HG03521 (cell line): ENCODE data around the gene NCOA3.
"Not testable (repeated sequence)": the region's sequence is repeated elsewhere in the genome, so short reads cannot be mapped to it uniquely, and the experiment has no call there.

Source experiments
- ATAC-seq: cut with Tn5 transposase; IDR thresholded peaks from one replicate; pipeline ENCODE4 v1.9.1; 2021; ENCODE audit warnings: mild to moderate bottlenecking, moderate library complexity; ENCODE audit not compliant: unreplicated experiment

The NCOA3 gene

DNA sequence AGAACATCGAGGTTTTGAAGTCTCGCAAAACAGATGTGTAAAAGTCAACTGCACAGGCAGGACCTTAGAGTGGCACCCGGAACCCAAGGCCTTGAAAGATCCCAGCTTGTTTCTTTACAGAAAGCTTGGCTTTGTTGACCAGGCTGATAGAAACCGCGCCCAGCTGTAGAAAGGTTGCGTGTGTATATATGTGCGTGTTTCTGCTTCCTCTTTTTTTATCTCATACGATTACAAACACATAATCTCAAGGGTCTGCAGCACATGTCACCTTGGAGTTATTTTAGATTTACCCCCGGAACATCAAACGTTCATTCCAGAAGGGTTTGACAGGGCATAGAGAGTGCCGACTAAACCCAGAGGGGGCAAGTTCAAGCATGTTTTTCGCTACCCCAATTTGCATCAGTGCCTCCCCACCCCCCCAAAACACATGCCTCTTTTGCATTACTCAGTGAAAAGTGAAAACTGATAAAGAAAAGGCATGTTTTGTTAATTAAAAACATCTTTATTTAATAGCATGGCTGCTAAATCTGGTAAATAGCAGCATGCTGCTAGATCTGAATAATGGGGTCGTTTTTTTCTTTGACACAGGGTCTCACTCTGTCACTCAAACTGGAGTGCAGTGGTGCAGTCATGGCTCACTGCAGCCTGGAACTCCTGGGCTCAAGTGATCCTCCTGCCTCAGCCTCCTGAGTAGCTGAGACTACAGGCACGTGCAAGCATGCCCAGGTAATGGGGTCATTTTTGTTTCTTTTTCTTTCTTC, 33.2 kb upstream of the NCOA3 start:
- no peak for ATAC-seq

- ATAC-seq, result no peak
These were observed 26.2 kb upstream of the NCOA3 start for GRCh38 chr20:47475419-47476044.

DNA sequence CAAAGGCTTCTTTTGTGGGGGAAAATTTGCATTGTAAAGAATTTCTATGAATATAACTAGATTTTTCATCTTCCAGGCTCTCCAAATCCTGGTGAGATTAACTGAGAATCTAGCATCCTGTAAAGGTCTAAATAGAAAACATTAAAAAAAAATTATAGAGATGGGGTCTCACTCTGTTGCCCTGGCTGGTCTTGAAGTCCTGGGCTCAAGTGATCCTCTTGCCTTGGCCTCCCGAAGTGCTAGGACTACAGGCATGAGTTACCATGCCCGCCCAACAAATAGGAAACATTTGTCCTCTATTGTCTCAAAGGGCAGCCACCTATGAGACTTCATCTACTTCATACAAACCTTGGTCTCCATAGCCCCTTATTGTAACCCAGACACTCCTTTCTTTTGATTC, 25.2 kb upstream of the NCOA3 start:
- no peak for ATAC-seq

DNA sequence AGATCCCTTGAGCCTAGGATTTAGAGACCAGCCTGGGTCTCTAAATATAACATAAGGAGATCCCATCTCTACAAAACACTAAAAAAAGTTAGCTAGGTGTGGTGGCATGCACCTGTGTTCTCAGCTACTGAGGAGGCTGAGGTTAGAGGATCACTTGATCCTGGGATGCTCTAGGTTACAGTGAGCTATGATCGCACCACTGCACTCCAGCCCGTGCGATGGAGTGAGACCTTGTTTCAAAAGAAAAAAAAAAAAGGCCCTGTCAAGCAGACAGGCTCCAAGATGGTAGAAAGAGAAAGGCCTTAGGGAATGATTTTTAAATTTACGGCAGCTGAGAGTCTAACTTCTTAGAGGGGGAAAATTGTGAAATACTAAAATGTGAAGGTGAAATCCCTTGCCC, 22.6 kb upstream of the NCOA3 start:
- ATAC-seq, result no peak

- ATAC-seq, result no peak
These were observed 22.2 kb upstream of the NCOA3 start for GRCh38 chr20:47479506-47479905.

DNA sequence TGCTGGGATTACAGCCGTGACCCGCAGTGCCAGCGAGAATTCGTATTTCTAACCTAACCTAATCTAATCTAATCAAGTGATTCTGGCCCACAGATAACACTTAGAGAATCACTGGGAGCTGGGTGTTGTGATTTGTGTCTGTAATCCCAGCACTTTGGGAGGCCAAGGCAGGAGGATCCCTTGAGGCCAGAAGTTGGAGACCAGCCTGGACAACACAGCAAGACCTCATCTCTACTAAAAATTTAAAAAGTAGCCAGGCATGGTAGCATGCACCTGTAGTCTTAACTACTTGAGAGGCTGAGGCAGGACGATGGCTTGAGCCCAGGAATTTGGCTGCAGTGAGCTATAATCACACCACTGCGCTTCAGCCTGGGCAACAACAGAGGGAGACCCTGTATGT, 21.4 kb upstream of the NCOA3 start:
- no peak for ATAC-seq

GRCh38 chr20:47480705-47481104, 21.0 kb upstream of the NCOA3 start:
- ATAC-seq, result no peak

DNA sequence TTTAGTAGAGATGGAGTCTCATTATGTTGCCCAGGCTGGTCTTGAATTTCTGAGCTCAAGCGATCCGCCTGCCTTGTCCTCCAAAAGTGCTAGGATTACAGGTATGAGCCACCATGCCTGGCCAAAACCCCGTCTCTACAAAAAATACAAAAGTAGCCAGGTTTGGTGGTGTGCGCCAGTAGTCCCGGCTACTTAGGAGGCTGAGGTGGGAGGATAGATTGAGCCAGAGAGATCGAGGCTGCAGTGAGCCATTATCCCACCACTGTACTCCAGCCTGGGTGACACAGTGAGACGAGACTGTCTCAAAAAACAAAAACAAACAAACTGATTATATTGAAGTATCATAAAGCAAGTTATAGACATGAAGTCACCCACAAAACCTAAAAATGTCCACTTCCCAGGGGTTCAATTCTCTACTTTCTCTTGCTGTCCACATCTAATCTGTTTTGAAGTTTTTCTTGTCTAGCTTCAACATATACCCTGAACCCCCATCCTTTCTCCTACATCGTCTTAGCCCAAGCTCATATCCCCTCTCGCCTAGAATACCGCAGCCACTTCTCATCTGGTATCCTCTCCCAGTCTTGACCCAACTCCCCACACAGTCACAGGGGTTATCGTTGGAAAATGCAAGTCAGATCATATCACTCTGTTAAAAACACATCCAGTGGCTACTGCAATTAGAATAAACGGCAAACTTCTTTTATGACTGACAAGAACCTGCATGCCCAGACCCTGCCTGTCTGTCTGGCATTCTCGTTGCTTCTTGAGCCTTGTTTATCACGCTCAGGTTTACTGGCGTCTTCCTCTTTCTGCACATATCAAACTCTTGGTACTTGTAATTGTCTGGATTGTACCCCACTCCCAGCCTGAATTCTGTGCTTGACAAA, 20.1 kb upstream of the NCOA3 start:
- ATAC-seq, result no peak

- no peak for ATAC-seq
These were observed 19.0 kb upstream of the NCOA3 start for GRCh38 chr20:47482705-47483104.

DNA sequence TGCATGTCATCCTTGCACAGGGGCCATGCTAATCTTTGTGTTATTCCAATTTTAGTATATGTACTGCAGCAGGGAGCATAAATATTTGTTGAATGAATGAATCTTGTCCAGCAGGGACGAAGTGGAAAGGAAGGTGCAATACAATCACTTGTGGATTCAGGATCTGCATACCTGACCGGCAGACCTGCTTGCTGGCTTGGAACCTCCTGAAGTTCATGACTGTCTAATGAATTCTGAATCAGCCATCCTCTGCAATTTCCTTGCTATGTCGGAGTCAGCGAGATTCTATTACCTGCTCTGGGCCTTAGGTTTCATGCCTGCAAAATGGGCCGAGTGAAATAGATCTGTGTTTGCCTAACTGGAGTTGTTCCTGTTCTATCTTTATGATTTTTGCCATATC, 17.4 kb upstream of the NCOA3 start:
- ATAC-seq, result no peak

GRCh38 chr20:47487175-47487917, 14.3 kb upstream of the NCOA3 start:
- ATAC-seq, result peak; percentile 72

DNA sequence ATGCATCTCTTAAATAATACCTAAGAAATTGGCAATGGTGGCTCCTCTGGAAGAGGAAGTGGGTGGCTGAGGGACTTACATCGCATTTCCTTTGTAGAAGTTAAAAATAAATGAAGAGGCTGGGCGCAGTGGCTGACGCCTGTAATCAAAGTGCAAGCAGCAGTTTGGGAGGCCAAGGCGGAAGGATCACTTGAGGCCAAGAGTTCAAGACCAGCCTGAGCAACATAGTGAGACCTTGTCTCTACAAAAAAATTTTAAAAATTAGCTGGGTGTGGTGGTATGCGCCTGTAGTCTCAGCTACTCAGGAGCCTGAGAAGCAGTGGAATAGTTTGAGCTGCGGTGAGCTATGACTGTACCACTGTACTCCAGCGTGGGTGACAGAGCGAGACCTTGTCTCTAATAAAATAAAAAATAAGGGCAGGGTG, 12.2 kb upstream of the NCOA3 start:
- no peak for ATAC-seq

- no peak for ATAC-seq
These were observed 10.9 kb upstream of the NCOA3 start for GRCh38 chr20:47490795-47491194.

GRCh38 chr20:47492284-47492683, 9.4 kb upstream of the NCOA3 start:
- ATAC-seq, result no peak

DNA sequence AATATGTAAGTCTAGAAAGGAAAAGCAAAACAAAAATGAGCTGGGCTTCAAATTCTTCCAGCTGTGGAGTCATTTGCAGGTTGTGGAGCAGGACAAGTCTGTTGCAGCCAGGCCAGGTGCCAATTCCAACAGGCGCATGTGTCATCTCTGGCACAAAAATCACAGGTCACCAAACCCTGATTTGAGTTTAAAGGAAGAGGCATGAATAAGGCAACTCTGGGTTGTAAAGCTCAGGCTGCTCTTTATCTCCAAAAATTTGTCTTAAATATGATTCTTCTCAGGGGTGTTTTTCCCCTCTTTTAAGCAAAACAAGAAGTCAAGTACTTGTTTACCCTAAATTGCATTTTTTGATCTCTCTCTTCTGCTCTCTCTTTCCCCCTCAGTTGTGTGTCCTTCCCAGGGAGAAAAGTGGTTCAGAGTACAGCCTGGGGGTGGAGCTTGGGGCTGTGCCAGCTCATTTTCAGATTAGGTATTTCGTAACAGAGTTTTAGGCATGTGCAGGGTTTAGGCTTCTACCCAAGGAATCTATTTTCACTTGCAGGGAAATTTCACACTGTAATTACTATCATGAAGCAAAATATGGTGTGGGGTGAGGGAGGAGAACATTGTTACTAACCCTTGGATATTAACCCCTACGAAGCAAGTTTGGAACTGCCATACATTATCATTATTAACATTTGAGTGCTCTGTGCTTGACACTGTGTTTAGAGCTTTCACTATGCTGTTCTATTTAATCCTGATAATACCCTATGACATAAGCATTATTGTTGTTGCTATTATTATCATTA, 8.3 kb upstream of the NCOA3 start:
- no peak for ATAC-seq

DNA sequence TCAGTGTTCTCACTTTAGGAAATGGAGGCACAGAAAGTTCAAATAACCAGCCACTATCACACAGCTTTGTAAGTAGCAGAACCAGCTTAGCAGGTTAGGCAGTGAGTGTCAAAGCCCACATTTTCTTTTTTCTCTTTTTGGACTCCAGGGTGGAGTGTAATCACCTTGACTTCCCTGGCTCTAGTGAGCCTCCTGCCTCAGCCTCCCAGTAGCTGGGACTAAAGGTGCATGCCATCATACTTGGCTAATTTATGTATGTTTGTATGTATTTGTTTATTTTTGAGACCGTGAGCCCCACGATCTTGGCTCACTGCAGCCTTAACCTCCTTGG, 7.8 kb upstream of the NCOA3 start:
- no peak for ATAC-seq

DNA sequence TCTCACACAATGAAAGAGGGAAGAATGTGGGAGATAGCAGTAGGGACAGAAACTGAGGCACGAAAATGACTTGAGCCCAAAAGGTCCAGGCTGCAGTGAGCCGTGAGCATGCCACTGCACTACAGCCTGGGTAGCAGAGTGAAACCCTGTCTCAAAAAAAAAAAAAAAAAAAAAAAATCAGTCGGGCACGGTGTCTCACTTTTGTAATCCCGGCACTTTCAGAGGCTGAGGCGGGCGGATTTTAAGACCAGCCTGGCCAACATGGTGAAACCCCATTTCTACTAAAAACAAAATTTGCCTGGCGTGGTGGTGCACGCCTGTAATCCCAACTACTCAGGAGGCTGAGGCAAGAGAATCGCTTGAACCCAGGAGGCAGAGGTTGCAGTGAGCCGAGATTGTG, 7.1 kb upstream of the NCOA3 start:
- ATAC-seq, result not testable (repeated sequence)

GRCh38 chr20:47496118-47496517, 5.6 kb upstream of the NCOA3 start:
- no peak for ATAC-seq

DNA sequence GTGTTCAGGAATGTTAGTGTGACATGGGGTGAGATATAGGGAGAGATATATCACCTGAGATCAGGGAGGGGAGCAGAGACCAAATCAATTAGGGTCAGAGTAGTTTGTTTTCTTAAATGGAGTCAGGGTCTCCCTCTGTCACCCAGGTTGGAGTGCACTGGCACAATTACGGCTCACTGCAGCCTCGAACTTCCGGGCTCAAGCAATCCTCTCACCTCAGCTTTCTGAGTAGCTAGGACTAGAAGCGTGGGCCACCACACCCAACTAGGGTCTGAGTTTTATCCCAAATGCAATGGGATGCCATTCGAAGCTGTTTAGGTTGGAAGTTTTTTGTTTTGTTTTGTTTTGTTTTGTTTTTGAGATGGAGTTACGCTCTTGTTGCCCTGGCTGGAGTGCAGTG, 3.1 kb upstream of the NCOA3 start:
- no peak for ATAC-seq

DNA sequence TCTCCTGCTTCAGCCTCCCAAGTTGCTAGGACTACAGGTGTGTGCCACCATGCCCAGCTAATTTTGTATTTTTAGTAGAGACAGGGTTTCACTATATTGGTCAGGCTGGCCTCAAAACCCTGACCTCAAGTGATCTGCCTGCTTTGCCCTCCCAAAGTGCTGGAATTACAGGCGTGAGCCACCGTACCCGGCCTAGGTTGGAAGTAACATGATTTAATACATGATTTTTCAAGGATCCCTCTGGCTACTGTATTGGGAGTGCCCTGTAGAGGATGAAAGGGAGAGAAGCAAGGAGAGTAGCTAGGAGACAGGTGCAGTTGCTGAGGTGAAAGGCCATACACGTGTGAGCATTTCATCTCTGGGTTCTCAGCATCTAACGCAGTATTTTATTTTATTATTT, 2.6 kb upstream of the NCOA3 start:
- ATAC-seq, result no peak
